ENCODE results near the gene SRSF12. TPM values are rescaled to one million over a fixed set of nuclear protein-coding genes. Genes with fewer than 3 reads are reported as not detected.

SRSF12 gene
- total and polyA plus RNA-seq, 4 donors: 0.49 to 4.0 (median 0.67) TPM

DNA sequence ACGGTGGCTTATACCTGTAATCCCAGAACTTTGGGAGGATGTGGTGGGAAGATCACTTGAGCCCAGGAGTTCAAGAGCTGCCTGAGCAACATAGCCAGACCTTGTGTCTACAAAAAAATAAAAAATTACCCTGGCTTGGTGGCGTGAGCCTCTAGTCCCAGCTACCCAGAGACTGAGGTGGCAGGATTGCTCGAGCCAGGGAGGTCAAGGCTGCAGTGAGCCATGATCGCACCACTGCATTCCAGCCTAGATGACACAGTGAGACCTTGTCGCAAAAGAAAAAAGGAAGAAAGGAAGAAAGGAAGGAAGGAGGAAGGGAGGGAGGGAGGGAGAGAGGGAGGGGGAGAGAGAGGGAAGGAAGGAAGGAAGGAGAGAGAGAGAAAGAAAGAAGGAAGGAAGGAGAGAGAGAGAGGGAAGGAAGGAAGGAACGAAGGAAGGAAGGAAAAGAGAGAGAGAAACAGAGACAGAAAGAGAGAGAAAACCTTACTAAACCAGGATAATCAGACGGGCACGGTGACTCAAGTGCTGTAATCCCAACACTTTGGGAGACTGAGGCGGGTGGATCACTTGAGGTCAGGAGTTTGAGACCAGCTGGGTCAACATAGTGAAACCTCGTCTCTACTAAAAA is 48.2 kb downstream of the SRSF12 start:
- Histone ChIP-seq H3K4me1 (ENCODE audit: control insufficient read depth in 5 of 5, insufficient read depth in 5 of 5, low read length in 5 of 5) (no peaks in the 10 kb centered on the region), H3K9ac (ENCODE audit: insufficient read depth in 1 of 2, low read length in 2 of 2) (no peak overlapping the region), H3K27ac (ENCODE audit: low read depth in 1 of 2, low read length in 1 of 2) (no peak overlapping the region), H3K36me3 (ENCODE audit: control insufficient read depth in 4 of 4, insufficient read depth in 4 of 4, low read length in 4 of 4) (no peaks in the 10 kb centered on the region), H3K27me3 (ENCODE audit: control insufficient read depth in 3 of 3, insufficient read depth in 3 of 3, low read length in 2 of 3) (no peaks in the 10 kb centered on the region), H3K9me3 (ENCODE audit: control insufficient read depth in 4 of 4, insufficient read depth in 3 of 4, low read length in 3 of 4) (no peaks in the 10 kb centered on the region), H3K4me3 (no peak overlapping the region)
- no peak for DNase-seq
- TF ChIP-seq, protein P1, sequence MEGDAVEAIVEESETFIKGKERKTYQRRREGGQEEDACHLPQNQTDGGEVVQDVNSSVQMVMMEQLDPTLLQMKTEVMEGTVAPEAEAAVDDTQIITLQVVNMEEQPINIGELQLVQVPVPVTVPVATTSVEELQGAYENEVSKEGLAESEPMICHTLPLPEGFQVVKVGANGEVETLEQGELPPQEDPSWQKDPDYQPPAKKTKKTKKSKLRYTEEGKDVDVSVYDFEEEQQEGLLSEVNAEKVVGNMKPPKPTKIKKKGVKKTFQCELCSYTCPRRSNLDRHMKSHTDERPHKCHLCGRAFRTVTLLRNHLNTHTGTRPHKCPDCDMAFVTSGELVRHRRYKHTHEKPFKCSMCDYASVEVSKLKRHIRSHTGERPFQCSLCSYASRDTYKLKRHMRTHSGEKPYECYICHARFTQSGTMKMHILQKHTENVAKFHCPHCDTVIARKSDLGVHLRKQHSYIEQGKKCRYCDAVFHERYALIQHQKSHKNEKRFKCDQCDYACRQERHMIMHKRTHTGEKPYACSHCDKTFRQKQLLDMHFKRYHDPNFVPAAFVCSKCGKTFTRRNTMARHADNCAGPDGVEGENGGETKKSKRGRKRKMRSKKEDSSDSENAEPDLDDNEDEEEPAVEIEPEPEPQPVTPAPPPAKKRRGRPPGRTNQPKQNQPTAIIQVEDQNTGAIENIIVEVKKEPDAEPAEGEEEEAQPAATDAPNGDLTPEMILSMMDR (IDR thresholded peaks at IDR 0.05; ENCODE audit: control extremely low read depth, extremely low read depth): no peak
- ATAC-seq (ENCODE audit: insufficient read depth, low FRiP score): no peak
- WGBS, 2 donors: 79 to 84% methylated on average over 10 of the region's 10 CpGs

DNA sequence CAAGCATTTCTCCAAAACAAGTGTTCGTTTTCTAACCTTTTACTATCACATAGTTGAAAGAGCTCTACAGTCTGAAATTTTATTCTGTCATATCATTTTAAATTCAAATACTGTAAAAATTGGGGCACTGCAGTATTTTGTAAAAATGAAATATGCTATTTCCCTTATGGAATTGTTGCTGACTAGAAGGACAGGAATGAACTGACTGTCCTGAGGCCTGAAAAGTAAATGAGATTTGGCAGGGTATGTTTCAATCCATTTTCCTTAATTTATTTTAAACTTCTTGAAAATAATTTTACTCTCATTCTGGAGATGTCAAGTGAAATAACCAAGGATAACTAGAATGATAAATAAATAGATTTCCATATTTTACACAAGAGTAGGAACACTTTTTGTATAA is 49.2 kb downstream of the SRSF12 start:
- Histone ChIP-seq H3K27me3 (ENCODE audit: control insufficient read depth in 3 of 3, insufficient read depth in 3 of 3, low read length in 2 of 3) (no peaks in the 10 kb centered on the region), H3K4me3 (no peak overlapping the region), H3K36me3 (ENCODE audit: control insufficient read depth in 4 of 4, insufficient read depth in 4 of 4, low read length in 4 of 4) (no peaks in the 10 kb centered on the region), H3K27ac (ENCODE audit: low read depth in 1 of 2, low read length in 1 of 2) (no peak overlapping the region), H3K9ac (ENCODE audit: insufficient read depth in 1 of 2, low read length in 2 of 2) (no peak overlapping the region), H3K4me1 (ENCODE audit: control insufficient read depth in 5 of 5, insufficient read depth in 5 of 5, low read length in 5 of 5) (no peaks in the 10 kb centered on the region), H3K9me3 (ENCODE audit: control insufficient read depth in 4 of 4, insufficient read depth in 3 of 4, low read length in 3 of 4) (no peaks in the 10 kb centered on the region)
- WGBS, 2 donors: 92 to 93% methylated on average over 1 of the region's 1 CpG
- ATAC-seq (ENCODE audit: insufficient read depth, low FRiP score) (no peak), DNase-seq (no peak)
- TF ChIP-seq, protein P1 (IDR thresholded peaks at IDR 0.05; ENCODE audit: control extremely low read depth, extremely low read depth): no peak

DNA sequence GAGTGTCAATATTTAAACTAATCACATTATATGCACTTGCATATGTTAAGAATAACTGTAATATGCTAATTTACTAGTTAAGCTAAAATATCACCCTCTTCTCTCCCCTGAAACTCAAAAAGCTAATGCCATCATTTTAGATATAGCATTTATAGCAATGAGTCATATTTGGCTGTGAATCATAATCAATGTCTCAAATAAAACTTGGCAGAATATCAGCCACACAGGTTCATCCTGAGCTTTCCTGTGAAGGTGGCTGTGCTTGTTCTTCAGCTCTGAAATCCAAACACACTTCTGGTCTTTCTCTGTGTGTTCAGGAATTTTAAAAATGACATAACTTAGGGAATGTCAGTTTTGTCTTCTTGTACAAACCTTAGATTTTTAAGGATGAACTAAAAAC is 50.1 kb downstream of the SRSF12 start:
- Histone ChIP-seq H3K4me3 (no peak overlapping the region), H3K4me1 (ENCODE audit: control insufficient read depth in 5 of 5, insufficient read depth in 5 of 5, low read length in 5 of 5) (no peaks in the 10 kb centered on the region), H3K36me3 (ENCODE audit: control insufficient read depth in 4 of 4, insufficient read depth in 4 of 4, low read length in 4 of 4) (no peaks in the 10 kb centered on the region), H3K9ac (ENCODE audit: insufficient read depth in 1 of 2, low read length in 2 of 2) (no peak overlapping the region), H3K27ac (ENCODE audit: low read depth in 1 of 2, low read length in 1 of 2) (no peak overlapping the region), H3K9me3 (ENCODE audit: control insufficient read depth in 4 of 4, insufficient read depth in 3 of 4, low read length in 3 of 4) (no peaks in the 10 kb centered on the region), H3K27me3 (ENCODE audit: control insufficient read depth in 3 of 3, insufficient read depth in 3 of 3, low read length in 2 of 3) (no peaks in the 10 kb centered on the region)
- TF ChIP-seq, protein P1 (IDR thresholded peaks at IDR 0.05; ENCODE audit: control extremely low read depth, extremely low read depth): no peak
- DNase-seq (no peak), ATAC-seq (ENCODE audit: insufficient read depth, low FRiP score) (no peak)

Data from lung (tissue), 12 donors.